Measurements from ENCODE around the gene KRT33B.

Gene KRT33B

DNA sequence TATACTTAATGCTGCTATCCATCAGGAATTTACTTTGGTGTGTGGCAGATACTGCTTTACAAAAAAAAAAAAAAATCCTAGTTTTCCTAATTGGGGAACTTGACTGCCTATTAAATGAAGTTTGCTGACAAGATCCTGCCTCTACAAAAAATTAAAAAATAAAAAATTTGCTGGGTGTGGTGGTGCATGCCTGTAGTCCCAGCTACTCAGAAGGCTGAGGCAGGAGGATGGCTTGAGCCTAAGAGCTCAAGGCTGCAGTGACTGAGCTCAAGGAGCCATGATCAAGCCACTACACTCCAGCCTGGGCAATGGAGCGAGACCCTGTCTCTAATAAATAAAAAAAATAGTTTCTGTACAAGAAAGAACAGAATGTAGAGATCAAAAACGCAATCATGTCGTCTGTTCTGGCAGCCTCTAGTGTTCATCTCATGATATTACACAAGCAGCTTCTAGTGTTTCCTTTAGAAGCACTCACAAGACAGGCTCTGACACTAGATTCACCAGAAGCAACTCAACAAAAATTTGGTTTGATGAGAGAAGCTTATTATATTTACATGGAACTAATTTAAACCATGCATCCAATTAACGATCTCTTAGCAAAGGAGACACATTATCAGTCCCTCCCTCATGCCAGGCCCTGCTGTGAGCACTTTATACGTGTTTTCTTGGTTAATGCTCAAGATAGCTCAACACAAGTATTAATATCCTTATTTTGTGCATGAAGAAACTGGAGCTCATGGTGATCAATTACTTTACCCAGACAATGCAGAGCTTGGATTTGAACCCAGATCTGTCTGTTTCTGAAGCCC lies 47.3 kb downstream of the KRT33B start:
- Histone ChIP-seq H3K4me3 (ENCODE audit: insufficient read length, low read depth) (no peak overlapping the region), H3K4me1 (ENCODE audit: insufficient read depth, insufficient read length) (peaks cover 4% of the 10 kb centered on the region), H3K9me3 (ENCODE audit: insufficient read depth, low read length) (peaks cover 13% of the 10 kb centered on the region), H3K9ac (ENCODE audit: insufficient read length, low read depth) (no peak overlapping the region), H3K27me3 (ENCODE audit: insufficient read depth, insufficient read length) (no peaks in the 10 kb centered on the region), H3K36me3 (ENCODE audit: insufficient read depth, insufficient read length, low read length) (no peaks in the 10 kb centered on the region)
- no peak for DNase-seq (ENCODE audit: low read depth, low spot score)
- TF ChIP-seq ZNF274 (IDR thresholded peaks at IDR 0.05; ENCODE audit: low read depth, low read length) = no peak

DNA sequence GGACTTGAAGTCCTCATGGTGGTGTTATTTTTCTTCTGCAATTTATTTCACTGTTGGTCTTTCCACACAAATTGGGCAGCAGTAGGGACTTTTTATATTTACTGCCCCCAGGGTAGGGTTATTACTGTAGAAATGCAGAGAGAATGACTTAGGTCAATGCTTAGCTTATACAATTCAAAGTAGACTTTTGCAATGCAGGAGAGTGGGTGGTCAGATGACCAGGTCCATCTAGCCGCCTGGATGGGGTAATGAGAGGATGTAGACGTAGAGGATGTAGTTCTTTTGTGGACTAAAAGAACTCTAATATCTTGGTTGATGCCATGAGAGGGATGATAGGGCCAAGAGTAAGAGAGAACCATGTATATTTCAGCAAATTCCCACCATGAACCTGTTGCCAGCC lies 51.4 kb downstream of the KRT33B start:
- Histone ChIP-seq H3K4me3 (ENCODE audit: insufficient read length, low read depth) (no peak overlapping the region), H3K9ac (ENCODE audit: insufficient read length, low read depth) (no peak overlapping the region), H3K4me1 (ENCODE audit: insufficient read depth, insufficient read length) (peaks cover 3% of the 10 kb centered on the region), H3K36me3 (ENCODE audit: insufficient read depth, insufficient read length, low read length) (no peaks in the 10 kb centered on the region), H3K9me3 (ENCODE audit: insufficient read depth, low read length) (peaks cover 13% of the 10 kb centered on the region), H3K27me3 (ENCODE audit: insufficient read depth, insufficient read length) (no peaks in the 10 kb centered on the region)
- no peak for TF ChIP-seq YY1 (IDR thresholded peaks at IDR 0.05; ENCODE audit: insufficient read depth, insufficient read length)
- no peak for TF ChIP-seq SUZ12 (IDR thresholded peaks at IDR 0.05; ENCODE audit: extremely low read depth, insufficient read depth, insufficient read length)
- TF ChIP-seq ZNF274 (IDR thresholded peaks at IDR 0.05; ENCODE audit: low read depth, low read length) = no peak
- no peak for DNase-seq (ENCODE audit: low read depth, low spot score)

DNA sequence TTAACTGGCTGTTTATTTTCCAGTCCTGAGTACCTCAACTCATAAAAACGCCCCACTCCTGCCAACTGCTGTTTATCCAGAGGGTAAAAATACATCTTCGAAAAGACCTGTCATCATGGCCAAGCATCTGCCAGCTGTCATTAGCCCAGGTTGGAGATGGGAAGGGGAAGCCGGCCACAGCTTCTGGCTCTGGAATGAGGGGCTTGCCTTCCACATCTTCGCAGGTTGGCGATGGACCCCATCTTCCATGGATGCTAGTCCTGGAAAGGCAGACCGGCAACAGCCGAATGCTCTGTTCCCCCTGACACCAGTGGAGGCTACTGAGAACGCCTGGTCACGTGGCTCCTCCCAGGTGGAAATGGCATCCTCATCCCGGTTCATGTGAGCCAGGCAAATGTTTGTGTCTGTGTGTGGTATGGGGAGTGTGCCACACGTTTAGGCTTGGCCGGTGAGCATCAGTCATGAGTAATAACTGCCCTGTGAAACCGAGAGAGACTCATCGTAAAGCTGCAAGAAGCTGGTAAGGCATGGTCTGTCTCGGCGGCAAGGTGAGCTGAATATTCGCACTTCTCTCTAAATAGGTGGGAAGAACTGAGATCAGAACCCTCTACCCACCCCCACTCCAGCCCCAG lies 53.7 kb downstream of the KRT33B start:
- H3K9ac ChIP-seq (ENCODE audit: insufficient read length, low read depth) = no peak overlapping the region
- DNase-seq (ENCODE audit: low read depth, low spot score) = no peak
- H3K27me3 ChIP-seq (ENCODE audit: insufficient read depth, insufficient read length) = no peaks in the 10 kb centered on the region

DNA sequence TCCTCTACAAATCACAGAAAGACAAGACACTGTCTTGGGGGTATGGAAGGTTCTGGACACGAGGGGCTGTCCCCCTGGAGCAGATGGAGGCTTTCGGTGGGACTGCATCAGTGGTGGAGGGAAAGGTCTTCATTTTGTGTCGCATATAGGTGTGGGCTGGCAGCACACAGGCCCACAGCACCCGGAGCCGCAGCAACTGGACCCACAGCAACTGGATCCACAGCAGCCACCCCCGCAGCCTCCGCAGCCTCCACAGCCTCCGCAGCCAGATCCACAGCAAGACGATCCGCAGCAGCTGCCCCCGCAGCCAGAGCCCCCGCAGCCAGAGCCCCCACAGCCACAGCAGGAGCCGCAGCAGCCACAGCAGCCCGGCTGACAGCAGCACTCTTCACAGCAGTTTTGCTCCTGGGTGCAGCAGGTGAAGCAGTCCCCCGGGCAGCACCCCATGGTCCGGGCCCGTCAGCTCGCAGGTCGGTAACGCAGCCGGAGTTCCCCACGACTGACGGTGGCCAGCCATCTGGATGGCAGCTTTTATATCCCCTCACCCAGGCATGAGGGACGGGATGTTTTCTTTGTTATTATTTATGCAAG lies 54.3 kb downstream of the KRT33B start, which contains the start of gene KRTAP17-1:
Gene KRTAP17-1 (minus strand): TSS at position 507 of the 591 bp plus-strand sequence. CDS start 60 bp downstream, at position 447.
- Histone ChIP-seq H3K4me1 (ENCODE audit: insufficient read depth, insufficient read length) (no peaks in the 10 kb centered on the region), H3K27me3 (ENCODE audit: insufficient read depth, insufficient read length) (no peaks in the 10 kb centered on the region), H3K9ac (ENCODE audit: insufficient read length, low read depth) (no peak within 1 kb of the TSS), H3K36me3 (ENCODE audit: insufficient read depth, insufficient read length, low read length) (no peaks in the 10 kb centered on the region), H3K4me3 (ENCODE audit: insufficient read length, low read depth) (no peak within 1 kb of the TSS), H3K9me3 (ENCODE audit: insufficient read depth, low read length) (peaks cover 13% of the 10 kb centered on the region)
- DNase-seq (ENCODE audit: low read depth, low spot score) = no peak
- TF ChIP-seq YY1 (IDR thresholded peaks at IDR 0.05; ENCODE audit: insufficient read depth, insufficient read length) (no peak), ZNF274 (IDR thresholded peaks at IDR 0.05; ENCODE audit: low read depth, low read length) (no peak), SUZ12 (IDR thresholded peaks at IDR 0.05; ENCODE audit: extremely low read depth, insufficient read depth, insufficient read length) (no peak)

More for the DNA sequence above, 53.7 kb downstream of the KRT33B start:
- TF ChIP-seq ZNF274 (IDR thresholded peaks at IDR 0.05; ENCODE audit: low read depth, low read length) (no peak), YY1 (IDR thresholded peaks at IDR 0.05; ENCODE audit: insufficient read depth, insufficient read length) (no peak), SUZ12 (IDR thresholded peaks at IDR 0.05; ENCODE audit: extremely low read depth, insufficient read depth, insufficient read length) (no peak)
- no peaks in the 10 kb centered on the region for H3K4me1 ChIP-seq (ENCODE audit: insufficient read depth, insufficient read length)
- no peak overlapping the region for H3K4me3 ChIP-seq (ENCODE audit: insufficient read length, low read depth)
- no peaks in the 10 kb centered on the region for H3K36me3 ChIP-seq (ENCODE audit: insufficient read depth, insufficient read length, low read length)
- peaks cover 13% of the 10 kb centered on the region for H3K9me3 ChIP-seq (ENCODE audit: insufficient read depth, low read length)
